ENCODE results near the gene KIAA1755.

Gene KIAA1755

DNA sequence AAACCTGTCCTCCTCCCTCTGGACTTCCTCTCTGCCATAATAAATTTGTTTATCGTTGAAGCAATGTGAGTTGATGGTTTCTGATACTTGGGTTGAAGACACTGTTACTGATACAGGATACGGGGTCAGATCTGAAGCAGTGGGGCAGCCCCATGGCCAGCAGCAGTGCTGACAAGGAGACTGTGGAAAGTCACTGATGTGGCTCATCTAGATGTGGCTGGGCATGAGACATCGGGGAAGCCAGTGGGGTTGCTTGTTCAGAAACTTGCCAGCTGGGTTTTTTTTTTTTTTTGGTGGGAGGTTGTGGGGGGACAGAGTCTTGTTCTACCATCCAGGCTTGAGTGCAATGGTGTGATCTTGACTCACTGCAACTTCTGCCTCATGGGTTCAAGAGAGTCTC, 40.8 kb upstream of the KIAA1755 start:
- no peaks in the 10 kb centered on the region for H3K79me2 ChIP-seq (ENCODE audit: control insufficient read depth, low read length)
- H3F3A ChIP-seq (ENCODE audit: control insufficient read depth, insufficient read depth) = no peaks in the 10 kb centered on the region
- H3K4me1 ChIP-seq (ENCODE audit: control insufficient read depth, low read length) = no peaks in the 10 kb centered on the region
- peaks cover 16% of the 10 kb centered on the region for H3K27me3 ChIP-seq (ENCODE audit: control insufficient read depth, low read length)
- no peaks in the 10 kb centered on the region for H4K20me1 ChIP-seq (ENCODE audit: control insufficient read depth, insufficient read depth, low read depth, low read length)
- TF ChIP-seq CTCF (IDR thresholded peaks at IDR 0.05; ENCODE audit: low read depth, low read length, poor library complexity, severe bottlenecking) (no peak), EZH2phosphoT487 (IDR thresholded peaks at IDR 0.05; ENCODE audit: borderline replicate concordance, low read length) (no peak)
- H3K4me2 ChIP-seq (ENCODE audit: low read length) = no peak overlapping the region
- H3K9me3 ChIP-seq (ENCODE audit: control insufficient read depth, insufficient read depth, low read length) = no peaks in the 10 kb centered on the region
- no peaks in the 10 kb centered on the region for H3K36me3 ChIP-seq (ENCODE audit: control insufficient read depth, low read length)
- H3K4me3 ChIP-seq (ENCODE audit: low read length) = no peak overlapping the region
- no peak overlapping the region for H3K27ac ChIP-seq (ENCODE audit: low read depth, low read length)
- no peaks in the 10 kb centered on the region for H3K9me2 ChIP-seq (replicated peaks; ENCODE audit: control insufficient read depth, low read length)

GRCh38 chr20:38300438-38300837, 39.9 kb upstream of the KIAA1755 start:
- no peaks in the 10 kb centered on the region for H3K36me3 ChIP-seq (ENCODE audit: control insufficient read depth, low read length)
- TF ChIP-seq CTCF (IDR thresholded peaks at IDR 0.05; ENCODE audit: low read depth, low read length, poor library complexity, severe bottlenecking) (no peak), EZH2phosphoT487 (IDR thresholded peaks at IDR 0.05; ENCODE audit: borderline replicate concordance, low read length) (no peak)
- H3K4me3 ChIP-seq (ENCODE audit: low read length) = no peak overlapping the region
- no peak overlapping the region for H3K27ac ChIP-seq (ENCODE audit: low read depth, low read length)
- no peaks in the 10 kb centered on the region for H3K9me2 ChIP-seq (replicated peaks; ENCODE audit: control insufficient read depth, low read length)
- H3K4me1 ChIP-seq (ENCODE audit: control insufficient read depth, low read length) = no peaks in the 10 kb centered on the region
- H3K27me3 ChIP-seq (ENCODE audit: control insufficient read depth, low read length) = peaks cover 16% of the 10 kb centered on the region
- H3K79me2 ChIP-seq (ENCODE audit: control insufficient read depth, low read length) = no peaks in the 10 kb centered on the region
- no peak overlapping the region for H3K4me2 ChIP-seq (ENCODE audit: low read length)
- no peaks in the 10 kb centered on the region for H3F3A ChIP-seq (ENCODE audit: control insufficient read depth, insufficient read depth)
- H4K20me1 ChIP-seq (ENCODE audit: control insufficient read depth, insufficient read depth, low read depth, low read length) = no peaks in the 10 kb centered on the region
- no peaks in the 10 kb centered on the region for H3K9me3 ChIP-seq (ENCODE audit: control insufficient read depth, insufficient read depth, low read length)

- TF ChIP-seq EZH2phosphoT487 (IDR thresholded peaks at IDR 0.05; ENCODE audit: borderline replicate concordance, low read length) (no peak), CTCF (IDR thresholded peaks at IDR 0.05; ENCODE audit: low read depth, low read length, poor library complexity, severe bottlenecking) (no peak)
- Histone ChIP-seq H3K36me3 (ENCODE audit: control insufficient read depth, low read length) (no peaks in the 10 kb centered on the region), H3K9me3 (ENCODE audit: control insufficient read depth, insufficient read depth, low read length) (no peaks in the 10 kb centered on the region), H3K4me3 (ENCODE audit: low read length) (no peak overlapping the region), H3K9me2 (replicated peaks; ENCODE audit: control insufficient read depth, low read length) (no peaks in the 10 kb centered on the region), H3K27me3 (ENCODE audit: control insufficient read depth, low read length) (peaks cover 16% of the 10 kb centered on the region), H3K27ac (ENCODE audit: low read depth, low read length) (no peak overlapping the region), H3K79me2 (ENCODE audit: control insufficient read depth, low read length) (no peaks in the 10 kb centered on the region), H3K4me1 (ENCODE audit: control insufficient read depth, low read length) (no peaks in the 10 kb centered on the region), H3K4me2 (ENCODE audit: low read length) (no peak overlapping the region), H3F3A (ENCODE audit: control insufficient read depth, insufficient read depth) (no peaks in the 10 kb centered on the region), H4K20me1 (ENCODE audit: control insufficient read depth, insufficient read depth, low read depth, low read length) (no peaks in the 10 kb centered on the region)
These were observed 39.4 kb upstream of the KIAA1755 start for GRCh38 chr20:38299963-38300362.

All from DOHH2 (cell line).